ENCODE data around the gene ZNF407. TPM values are rescaled to one million over a fixed set of nuclear protein-coding genes. Genes with fewer than 3 reads are reported as not detected.

ZNF407 gene
- total RNA-seq, 5 donors from 2014 or later (not counting 1 experiment from before 2014, with no cell fraction given) = 22.9 to 37.4 (median 24.4) TPM

- Mint-ChIP-seq H3K4me1 (peaks cover 0 to 5% (median 0%) of the 10 kb centered on the region in 3 donors), H3K4me3 (no peak overlapping the region), H3K27ac (no peak overlapping the region), H3K36me3 (peaks cover 19% of the 10 kb centered on the region), H3K27me3 (no peaks in the 10 kb centered on the region), H3K9me3 (no peaks in the 10 kb centered on the region)
- ChIA-PET CTCF (interaction anchor here in 1 of 2 donors (0.6 kb wide), 1 partner anchor 39 kb away, joined by 3 read pairs; no protein-coding TSS in a partner anchor), POLR2A (interaction anchor here in 1 of 2 donors (0.6 kb wide), 1 partner anchor 18 kb away, joined by 3 read pairs; no protein-coding TSS in a partner anchor)
- no peak overlapping the region for H3K27ac ChIP-seq (ENCODE audit: low read length)
- H3K4me3 ChIP-seq (ENCODE audit: control insufficient read depth in 1 of 2, extremely low read depth in 1 of 2, low read length in 1 of 2) = no peak overlapping the region
- no peaks in the 10 kb centered on the region for H3K9me3 ChIP-seq
- H3K27me3 ChIP-seq (replicated peaks in 1 of 2; ENCODE audit: control insufficient read depth in 2 of 2, extremely low read depth in 1 of 2, insufficient read depth in 2 of 2, low read length in 1 of 2) = no peaks in the 10 kb centered on the region
- H3K36me3 ChIP-seq (ENCODE audit: control insufficient read depth in 2 of 2, extremely low read depth in 1 of 2, insufficient read depth in 1 of 2, low read length in 1 of 2) = peaks cover 0 to 3% of the 10 kb centered on the region in 2 donors
- no peaks in the 10 kb centered on the region for H3K4me1 ChIP-seq (ENCODE audit: control insufficient read depth in 1 of 2, extremely low read depth in 1 of 2, insufficient read depth in 2 of 2, low read length in 2 of 2)
- no peak for ATAC-seq (replicated peaks in 1 of 4)
- no peak for DNase-seq
- 87% methylated on average over 3 of the region's 7 CpGs for WGBS (ENCODE audit: insufficient coverage)
Observed at GRCh38 chr18:74806700-74807416, 209.2 kb downstream of the ZNF407 start.

GRCh38 chr18:74817576-74817975, 219.9 kb downstream of the ZNF407 start:
- Histone ChIP-seq H3K27me3 (replicated peaks in 1 of 2; ENCODE audit: control insufficient read depth in 2 of 2, extremely low read depth in 1 of 2, insufficient read depth in 2 of 2, low read length in 1 of 2) (no peaks in the 10 kb centered on the region), H3K36me3 (ENCODE audit: control insufficient read depth in 2 of 2, extremely low read depth in 1 of 2, insufficient read depth in 1 of 2, low read length in 1 of 2) (no peaks in the 10 kb centered on the region), H3K27ac (ENCODE audit: low read length) (no peak overlapping the region), H3K4me1 (ENCODE audit: control insufficient read depth in 1 of 2, extremely low read depth in 1 of 2, insufficient read depth in 2 of 2, low read length in 2 of 2) (no peaks in the 10 kb centered on the region), H3K4me3 (ENCODE audit: control insufficient read depth in 1 of 2, extremely low read depth in 1 of 2, low read length in 1 of 2) (no peak overlapping the region), H3K9me3 (no peaks in the 10 kb centered on the region)
- H3K9me3 Mint-ChIP-seq = peaks cover 0 to 5% (median 3%) of the 10 kb centered on the region in 3 donors
- CTCF ChIA-PET = interaction anchor here in 1 of 2 donors (0.6 kb wide), 2 partner anchors 643 to 1389 kb away, joined by 3 read pairs; no protein-coding TSS in a partner anchor
- DNase-seq = no peak
- WGBS (ENCODE audit: insufficient coverage) = no CpG with 5 or more reads among the region's 2 CpGs
- H3K36me3 Mint-ChIP-seq = peaks cover 24% of the 10 kb centered on the region
- ATAC-seq (replicated peaks in 1 of 4) = no peak
- POLR2A ChIA-PET = no interaction called here
- no peaks in the 10 kb centered on the region for H3K27me3 Mint-ChIP-seq
- H3K4me3 Mint-ChIP-seq = no peak overlapping the region
- H3K27ac Mint-ChIP-seq = no peak overlapping the region
- peaks cover 3 to 9% (median 6%) of the 10 kb centered on the region in 3 donors for H3K4me1 Mint-ChIP-seq

- POLR2A ChIA-PET = no interaction called here
- Histone ChIP-seq H3K27me3 (replicated peaks in 1 of 2; ENCODE audit: control insufficient read depth in 2 of 2, extremely low read depth in 1 of 2, insufficient read depth in 2 of 2, low read length in 1 of 2) (no peaks in the 10 kb centered on the region), H3K4me1 (ENCODE audit: control insufficient read depth in 1 of 2, extremely low read depth in 1 of 2, insufficient read depth in 2 of 2, low read length in 2 of 2) (no peaks in the 10 kb centered on the region), H3K36me3 (ENCODE audit: control insufficient read depth in 2 of 2, extremely low read depth in 1 of 2, insufficient read depth in 1 of 2, low read length in 1 of 2) (no peaks in the 10 kb centered on the region), H3K4me3 (ENCODE audit: control insufficient read depth in 1 of 2, extremely low read depth in 1 of 2, low read length in 1 of 2) (no peak overlapping the region), H3K9me3 (no peaks in the 10 kb centered on the region), H3K27ac (ENCODE audit: low read length) (no peak overlapping the region)
- peaks cover 31% of the 10 kb centered on the region for H3K36me3 Mint-ChIP-seq
- DNase-seq = no peak
- no peak overlapping the region for H3K4me3 Mint-ChIP-seq
- no peaks in the 10 kb centered on the region for H3K4me1 Mint-ChIP-seq
- WGBS (ENCODE audit: insufficient coverage) = 100% methylated on average over 2 of the region's 4 CpGs
- H3K27ac Mint-ChIP-seq = no peak overlapping the region
- CTCF ChIA-PET = interaction anchor here in 1 of 2 donors (0.6 kb wide), 1 partner anchor 333 kb away, joined by 3 read pairs; no protein-coding TSS in a partner anchor
- H3K27me3 Mint-ChIP-seq = no peaks in the 10 kb centered on the region
- peaks cover 0 to 5% (median 3%) of the 10 kb centered on the region in 3 donors for H3K9me3 Mint-ChIP-seq
- ATAC-seq (replicated peaks in 1 of 4) = no peak
Observed at GRCh38 chr18:74818516-74819175, 221.0 kb downstream of the ZNF407 start.

- Histone ChIP-seq H3K27ac (ENCODE audit: low read length) (no peak overlapping the region), H3K27me3 (replicated peaks in 1 of 2; ENCODE audit: control insufficient read depth in 2 of 2, extremely low read depth in 1 of 2, insufficient read depth in 2 of 2, low read length in 1 of 2) (no peaks in the 10 kb centered on the region), H3K36me3 (ENCODE audit: control insufficient read depth in 2 of 2, extremely low read depth in 1 of 2, insufficient read depth in 1 of 2, low read length in 1 of 2) (no peaks in the 10 kb centered on the region), H3K9me3 (no peaks in the 10 kb centered on the region), H3K4me1 (ENCODE audit: control insufficient read depth in 1 of 2, extremely low read depth in 1 of 2, insufficient read depth in 2 of 2, low read length in 2 of 2) (no peaks in the 10 kb centered on the region), H3K4me3 (ENCODE audit: control insufficient read depth in 1 of 2, extremely low read depth in 1 of 2, low read length in 1 of 2) (no peak overlapping the region)
- no peak overlapping the region for H3K27ac Mint-ChIP-seq
- ATAC-seq (replicated peaks in 1 of 4) (no peak), DNase-seq (no peak)
- CTCF ChIA-PET = no interaction called here
- no peak overlapping the region for H3K4me3 Mint-ChIP-seq
- 96% methylated on average over 4 of the region's 7 CpGs for WGBS (ENCODE audit: insufficient coverage)
- H3K27me3 Mint-ChIP-seq = no peaks in the 10 kb centered on the region
- POLR2A ChIA-PET = no interaction called here
- H3K36me3 Mint-ChIP-seq = peaks cover 37% of the 10 kb centered on the region
- no peaks in the 10 kb centered on the region for H3K4me1 Mint-ChIP-seq
- peaks cover 0 to 5% (median 3%) of the 10 kb centered on the region in 3 donors for H3K9me3 Mint-ChIP-seq
Observed at GRCh38 chr18:74819433-74820059, 221.9 kb downstream of the ZNF407 start.

GRCh38 chr18:74820160-74820780, 222.6 kb downstream of the ZNF407 start:
- peaks cover 37% of the 10 kb centered on the region for H3K36me3 Mint-ChIP-seq
- no peaks in the 10 kb centered on the region for H3K4me1 ChIP-seq (ENCODE audit: control insufficient read depth in 1 of 2, extremely low read depth in 1 of 2, insufficient read depth in 2 of 2, low read length in 2 of 2)
- H3K27ac Mint-ChIP-seq = no peak overlapping the region

GRCh38 chr18:74825460-74825859, 227.8 kb downstream of the ZNF407 start:
- H3K36me3 ChIP-seq (ENCODE audit: control insufficient read depth in 2 of 2, extremely low read depth in 1 of 2, insufficient read depth in 1 of 2, low read length in 1 of 2) = no peaks in the 10 kb centered on the region
- Mint-ChIP-seq H3K27ac (no peak overlapping the region), H3K36me3 (peaks cover 32% of the 10 kb centered on the region), H3K27me3 (no peaks in the 10 kb centered on the region), H3K9me3 (peaks cover 0 to 5% (median 3%) of the 10 kb centered on the region in 3 donors), H3K4me3 (no peak overlapping the region), H3K4me1 (no peaks in the 10 kb centered on the region)
- H3K27me3 ChIP-seq (replicated peaks in 1 of 2; ENCODE audit: control insufficient read depth in 2 of 2, extremely low read depth in 1 of 2, insufficient read depth in 2 of 2, low read length in 1 of 2) = no peaks in the 10 kb centered on the region
- no peak overlapping the region for H3K4me3 ChIP-seq (ENCODE audit: control insufficient read depth in 1 of 2, extremely low read depth in 1 of 2, low read length in 1 of 2)
- H3K9me3 ChIP-seq = no peaks in the 10 kb centered on the region
- POLR2A ChIA-PET = no interaction called here
- WGBS (ENCODE audit: insufficient coverage) = no CpG with 5 or more reads among the region's 1 CpG
- ATAC-seq (replicated peaks in 1 of 4) (no peak), DNase-seq (no peak)
- H3K27ac ChIP-seq (ENCODE audit: low read length) = no peak overlapping the region
- CTCF ChIA-PET = no interaction called here
- no peaks in the 10 kb centered on the region for H3K4me1 ChIP-seq (ENCODE audit: control insufficient read depth in 1 of 2, extremely low read depth in 1 of 2, insufficient read depth in 2 of 2, low read length in 2 of 2)

More at GRCh38 chr18:74820160-74820780, 222.6 kb downstream of the ZNF407 start:
- CTCF ChIA-PET = no interaction called here
- Histone ChIP-seq H3K27me3 (replicated peaks in 1 of 2; ENCODE audit: control insufficient read depth in 2 of 2, extremely low read depth in 1 of 2, insufficient read depth in 2 of 2, low read length in 1 of 2) (no peaks in the 10 kb centered on the region), H3K9me3 (no peaks in the 10 kb centered on the region), H3K27ac (ENCODE audit: low read length) (no peak overlapping the region), H3K4me3 (ENCODE audit: control insufficient read depth in 1 of 2, extremely low read depth in 1 of 2, low read length in 1 of 2) (no peak overlapping the region), H3K36me3 (ENCODE audit: control insufficient read depth in 2 of 2, extremely low read depth in 1 of 2, insufficient read depth in 1 of 2, low read length in 1 of 2) (no peaks in the 10 kb centered on the region)
- no peak for DNase-seq
- no peak for ATAC-seq (replicated peaks in 1 of 4)
- Mint-ChIP-seq H3K9me3 (peaks cover 0 to 5% (median 3%) of the 10 kb centered on the region in 3 donors), H3K4me3 (no peak overlapping the region), H3K4me1 (no peaks in the 10 kb centered on the region), H3K27me3 (no peaks in the 10 kb centered on the region)
- WGBS (ENCODE audit: insufficient coverage) = 100% methylated on average over 1 of the region's 3 CpGs
- POLR2A ChIA-PET = no interaction called here
